Endothelial cell of umbilical vein (primary cell): ENCODE results near the gene NSD2. TPM values are rescaled to one million over a fixed set of nuclear protein-coding genes. Genes with fewer than 3 reads are reported as not detected.

Source experiments
- BruUV-seq: library from RNA; stranded (reverse); fragments of 400-500 nt; replicated peaks from 2 replicates; lab custom pipeline; 2021; lab: Mats Ljungman, UMichigan
- CTCF ChIA-PET: fragments of 300-600, 350-600 bp; sonication (Branson Sonifier 250); formaldehyde crosslinking; loops from one replicate; lab custom pipeline; 2021; ENCODE audit warnings: antibody characterized with exemption, inconsistent platforms; lab: Charles Lee
- POLR2A ChIA-PET: fragments of 300-600, 350-600 bp; sonication (Branson Sonifier 250); formaldehyde crosslinking; loops from one replicate; lab custom pipeline; 2021; ENCODE audit warnings: antibody characterized with exemption, inconsistent platforms; lab: Charles Lee
- DNase-seq: peaks from one replicate; pipeline ENCODE4 v3.0.0-alpha.2; 2011; ENCODE audit warnings: low read depth, low spot score
- FAIRE-seq: peaks from 2 replicates; lab custom pipeline; 2011; peaks lifted over from hg19 to GRCh38; lab: Jason Lieb, UNC
- H2AFZ ChIP-seq: 2 replicates; pipeline ENCODE4 v1.6.0; 2012; ENCODE audit warnings: low read depth, low read length, control low read depth, inconsistent platforms
- H3K27ac ChIP-seq: 2 replicates; pipeline ENCODE4 v1.5.1; 2011; ENCODE audit warnings: low read depth, mild to moderate bottlenecking, control low read depth, low read length, moderate library complexity; ENCODE audit not compliant: insufficient read depth
- H3K27me3 ChIP-seq, 2 experiments: 2 replicates each; pipeline versions ENCODE4 v1.6.0 to v1.6.1; 2011; ENCODE audit warnings: low read length in 2 of 2, mixed read lengths in 1 of 2; ENCODE audit not compliant: control insufficient read depth in 2 of 2, insufficient read depth in 2 of 2
- H3K36me3 ChIP-seq, 2 experiments: 2 replicates in 1 of 2; 3 replicates in 1 of 2; pipeline ENCODE4 v1.5.1; 2011; ENCODE audit warnings: low read length in 2 of 2, mild to moderate bottlenecking in 1 of 2, moderate library complexity in 1 of 2; ENCODE audit not compliant: control insufficient read depth in 2 of 2, insufficient read depth in 2 of 2; ENCODE audit errors: extremely low read depth in 1 of 2
- H3K4me1 ChIP-seq: 3 replicates; pipeline ENCODE4 v1.5.1; 2011; ENCODE audit warnings: mild to moderate bottlenecking, low read length; ENCODE audit not compliant: control insufficient read depth, insufficient read depth; ENCODE audit errors: extremely low read depth
- H3K4me2 ChIP-seq: 2 replicates; pipeline ENCODE4 v1.6.1; 2011; ENCODE audit warnings: low read length, control low read depth, mixed read lengths; ENCODE audit not compliant: insufficient read depth
- H3K4me3 ChIP-seq, 3 experiments: fragments of 200-600 bp in 1 of 3; sonication (generic), shearing (Covaris generic) in 1 of 3; replicated peaks in 1 of 3; 2 replicates each; pipeline ENCODE4 v1.5.1; 2011 to 2016; ENCODE audit warnings: control low read depth in 3 of 3, low read length in 3 of 3, mild to moderate bottlenecking in 2 of 3, inconsistent platforms in 1 of 3, low read depth in 1 of 3, moderate library complexity in 1 of 3; ENCODE audit not compliant: insufficient read depth in 1 of 3
- H3K79me2 ChIP-seq: 2 replicates; pipeline ENCODE4 v1.6.0; 2012; ENCODE audit warnings: low read length, inconsistent platforms; ENCODE audit not compliant: control insufficient read depth, insufficient read depth
- H3K9ac ChIP-seq: replicated peaks from 2 replicates; pipeline ENCODE3; 2011; ENCODE audit warnings: low read length, control low read depth; ENCODE audit not compliant: insufficient read depth; ENCODE audit errors: extremely low read depth
- H3K9me1 ChIP-seq: replicated peaks from 3 replicates; pipeline ENCODE4 v1.6.0; 2011; ENCODE audit warnings: mild to moderate bottlenecking, low read length; ENCODE audit not compliant: control insufficient read depth, insufficient read depth; ENCODE audit errors: extremely low read depth
- H3K9me3 ChIP-seq: replicated peaks from 2 replicates; pipeline ENCODE4 v1.5.1; 2012; ENCODE audit warnings: low read length, inconsistent platforms; ENCODE audit not compliant: control insufficient read depth, insufficient read depth
- H4K20me1 ChIP-seq: replicated peaks from 2 replicates; pipeline ENCODE3; 2011; ENCODE audit warnings: mild to moderate bottlenecking, low read length; ENCODE audit not compliant: control insufficient read depth, insufficient read depth; ENCODE audit errors: extremely low read depth
- CTCF ChIP-seq, 2 donors: IDR thresholded peaks; 1 replicate in 1 of 2; 2 replicates in 1 of 2; pipeline ENCODE4 v1.5.1; 2011; ENCODE audit warnings: low read length in 2 of 2, mild to moderate bottlenecking in 2 of 2, moderate library complexity in 2 of 2, control low read depth in 1 of 2, inconsistent platforms in 1 of 2, low read depth in 1 of 2; ENCODE audit not compliant: insufficient read depth in 1 of 2; ENCODE audit errors: extremely low read depth in 1 of 2
- EZH2 ChIP-seq: IDR thresholded peaks from 2 replicates; pipeline ENCODE4 v1.6.1; 2012; ENCODE audit warnings: borderline replicate concordance, low read depth, mild to moderate bottlenecking, moderate library complexity, low read length, inconsistent platforms; ENCODE audit not compliant: severe bottlenecking
- FOS ChIP-seq: IDR thresholded peaks from 2 replicates; pipeline ENCODE4 v1.6.1; 2011; ENCODE audit warnings: mild to moderate bottlenecking, low read length, moderate library complexity, borderline replicate concordance; ENCODE audit not compliant: insufficient read depth
- GATA2 ChIP-seq: IDR thresholded peaks from 2 replicates; pipeline ENCODE4 v1.7.0; 2011; ENCODE audit warnings: low read depth, mild to moderate bottlenecking, moderate library complexity, mixed read lengths, low read length; ENCODE audit not compliant: insufficient read length, insufficient read depth
- JUN ChIP-seq: IDR thresholded peaks from 2 replicates; pipeline ENCODE4 v1.6.1; 2011; ENCODE audit warnings: borderline replicate concordance, low read depth; ENCODE audit not compliant: insufficient read length, insufficient read depth
- MAX ChIP-seq: IDR thresholded peaks from 2 replicates; pipeline ENCODE4 v1.6.1; 2011; ENCODE audit not compliant: insufficient read depth, insufficient read length
- MYC ChIP-seq: IDR thresholded peaks from one replicate; pipeline ENCODE4 v1.6.1; 2011; ENCODE audit warnings: mild to moderate bottlenecking, low read depth, low read length
- POLR2A ChIP-seq: IDR thresholded peaks from 2 replicates; pipeline ENCODE4 v1.6.1; 2012; ENCODE audit warnings: low read depth, mild to moderate bottlenecking, control low read depth, low read length
- POLR2AphosphoS5 ChIP-seq: IDR thresholded peaks from 2 replicates; pipeline ENCODE4 v1.6.1; 2012; ENCODE audit warnings: low read depth, mild to moderate bottlenecking, control low read depth, low read length, moderate library complexity; ENCODE audit not compliant: insufficient read depth
- dilution Hi-C: fragments of 300-500 bp; cut with MboI; formaldehyde crosslinking; loops from one replicate; pipeline ENCODE4 v1.15.0; 2019; ENCODE audit warnings: low sequenced_read_pairs; ENCODE audit not compliant: extremely low pct_ligation_motif_present
- intact Hi-C: fragments of 100-400 bp; cut with micrococcal nuclease; formaldehyde crosslinking; loops from one replicate; pipeline ENCODE4 v1.10.0; 2022
- polyA plus RNA-seq, 4 experiments: library from polyadenylated mRNA; depleted of rRNA in 3 of 4; stranded (reverse) in 3 of 4; unstranded in 1 of 4; fragments of >200 nt; gene quantifications; 2 replicates each; pipeline versions ENCODE4 v1.2.1 to v1.2.3, GENCODE V29; 2011 to 2012; ENCODE audit warnings: missing spikeins in 1 of 4
- total RNA-seq: library from RNA; stranded (reverse); gene quantifications from 2 replicates; pipeline ENCODE4 v1.2.3, GENCODE V29; 2021

NSD2 gene
- total and polyA plus RNA-seq, 2 donors (not counting 3 experiments of a cell fraction or from before 2014, with no cell fraction given) = 31.3 to 171 TPM

- CTCF ChIA-PET = no interaction called here
- Histone ChIP-seq H3K4me2 (no peak overlapping the region), H3K9me1 (no peaks in the 10 kb centered on the region), H3K9me3 (no peaks in the 10 kb centered on the region), H3K9ac (no peak overlapping the region), H3K4me1 (no peaks in the 10 kb centered on the region), H3K27me3 (no peaks in the 10 kb centered on the region), H3K79me2 (peaks cover 23% of the 10 kb centered on the region), H4K20me1 (no peaks in the 10 kb centered on the region), H3K27ac (no peak overlapping the region), H3K36me3 (peaks cover 7 to 24% of the 10 kb centered on the region in 2 experiments), H2AFZ (no peak overlapping the region), H3K4me3 (no peak overlapping the region)
- no TSS peak for BruUV-seq
- FAIRE-seq (no peak), DNase-seq (no peak)
- intact Hi-C loops = no loop called here
- dilution Hi-C loops = no loop called here
- TF ChIP-seq CTCF (IDR thresholded peaks at IDR 0.05; ENCODE audit: extremely low read depth in 1 of 2, insufficient read depth in 1 of 2, low read depth in 1 of 2, low read length in 2 of 2) (no peak), EZH2 (no peak), POLR2AphosphoS5 (no peak), GATA2 (no peak), POLR2A (no peak), MAX (no peak), JUN (no peak), FOS (no peak), MYC (no peak)
- POLR2A ChIA-PET = no interaction called here
Measured at GRCh38 chr4:1948232-1948631, 77.0 kb downstream of the NSD2 start.
